ENCODE measurements around the gene ZBTB34.

Gene ZBTB34

DNA sequence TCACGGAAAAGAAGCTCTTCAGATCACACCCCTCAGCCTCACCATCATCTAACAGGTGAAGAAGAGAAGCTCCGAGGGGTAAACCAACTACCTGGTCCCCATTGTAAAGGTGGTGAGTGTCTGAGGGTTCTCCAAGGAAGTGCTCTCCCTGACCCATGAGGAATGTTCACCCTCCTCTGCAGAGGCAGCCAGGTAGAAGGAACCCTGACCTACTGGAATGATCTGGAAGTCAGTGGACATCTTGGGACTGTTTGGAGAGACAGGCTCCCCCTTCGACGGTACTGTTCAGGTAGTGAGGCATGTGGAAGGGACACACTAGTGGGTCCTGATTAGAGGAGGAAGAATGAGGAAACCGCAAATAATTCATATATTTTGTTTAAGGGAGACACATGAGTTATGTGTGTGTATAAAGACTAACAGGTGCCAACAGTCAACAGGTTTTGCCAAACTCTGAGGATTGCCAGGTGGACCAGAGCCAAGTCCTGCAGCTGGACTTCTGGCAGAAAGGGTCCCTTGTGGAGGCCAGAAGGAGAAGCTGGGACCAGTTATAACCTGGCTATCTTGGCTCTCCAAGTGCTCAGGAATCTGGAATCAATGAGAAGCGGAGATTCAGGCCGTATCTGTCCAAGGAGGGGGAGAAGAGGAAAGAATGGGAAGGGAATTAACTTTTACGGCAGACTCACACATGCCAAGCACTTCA lies 3.0 kb upstream of the ZBTB34 start:
- Histone ChIP-seq H3K9me2 (ENCODE audit: low read depth, low read length) (no peaks in the 10 kb centered on the region), H3F3A (ENCODE audit: insufficient read depth, low read length) (no peaks in the 10 kb centered on the region), H3K4me1 (ENCODE audit: insufficient read depth, low read length, severe bottlenecking) (peaks cover 21% of the 10 kb centered on the region), H2AFZ (ENCODE audit: low read length) (no peak overlapping the region), H3K9me3 (ENCODE audit: low read length) (no peaks in the 10 kb centered on the region), H3K27ac (ENCODE audit: low read depth, low read length, poor library complexity, severe bottlenecking) (no peak overlapping the region), H3K4me2 (ENCODE audit: low read length) (no peak overlapping the region), H3K4me3 (ENCODE audit: low read depth, low read length, poor library complexity, severe bottlenecking) (no peak overlapping the region), H3K36me3 (ENCODE audit: insufficient read depth, low read length) (no peaks in the 10 kb centered on the region), H3K79me2 (ENCODE audit: insufficient read depth, low read length) (no peaks in the 10 kb centered on the region), H3K27me3 (ENCODE audit: insufficient read depth, low read length) (no peaks in the 10 kb centered on the region), H3K9ac (ENCODE audit: low read length) (no peak overlapping the region), H4K20me1 (ENCODE audit: insufficient read depth, low read length) (no peaks in the 10 kb centered on the region)
- TF ChIP-seq, protein P1, sequence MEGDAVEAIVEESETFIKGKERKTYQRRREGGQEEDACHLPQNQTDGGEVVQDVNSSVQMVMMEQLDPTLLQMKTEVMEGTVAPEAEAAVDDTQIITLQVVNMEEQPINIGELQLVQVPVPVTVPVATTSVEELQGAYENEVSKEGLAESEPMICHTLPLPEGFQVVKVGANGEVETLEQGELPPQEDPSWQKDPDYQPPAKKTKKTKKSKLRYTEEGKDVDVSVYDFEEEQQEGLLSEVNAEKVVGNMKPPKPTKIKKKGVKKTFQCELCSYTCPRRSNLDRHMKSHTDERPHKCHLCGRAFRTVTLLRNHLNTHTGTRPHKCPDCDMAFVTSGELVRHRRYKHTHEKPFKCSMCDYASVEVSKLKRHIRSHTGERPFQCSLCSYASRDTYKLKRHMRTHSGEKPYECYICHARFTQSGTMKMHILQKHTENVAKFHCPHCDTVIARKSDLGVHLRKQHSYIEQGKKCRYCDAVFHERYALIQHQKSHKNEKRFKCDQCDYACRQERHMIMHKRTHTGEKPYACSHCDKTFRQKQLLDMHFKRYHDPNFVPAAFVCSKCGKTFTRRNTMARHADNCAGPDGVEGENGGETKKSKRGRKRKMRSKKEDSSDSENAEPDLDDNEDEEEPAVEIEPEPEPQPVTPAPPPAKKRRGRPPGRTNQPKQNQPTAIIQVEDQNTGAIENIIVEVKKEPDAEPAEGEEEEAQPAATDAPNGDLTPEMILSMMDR (IDR thresholded peaks at IDR 0.05; ENCODE audit: low read length), result no peak
- no peak for TF ChIP-seq EZH2 (IDR thresholded peaks at IDR 0.05; ENCODE audit: borderline replicate concordance, low read length)

DNA sequence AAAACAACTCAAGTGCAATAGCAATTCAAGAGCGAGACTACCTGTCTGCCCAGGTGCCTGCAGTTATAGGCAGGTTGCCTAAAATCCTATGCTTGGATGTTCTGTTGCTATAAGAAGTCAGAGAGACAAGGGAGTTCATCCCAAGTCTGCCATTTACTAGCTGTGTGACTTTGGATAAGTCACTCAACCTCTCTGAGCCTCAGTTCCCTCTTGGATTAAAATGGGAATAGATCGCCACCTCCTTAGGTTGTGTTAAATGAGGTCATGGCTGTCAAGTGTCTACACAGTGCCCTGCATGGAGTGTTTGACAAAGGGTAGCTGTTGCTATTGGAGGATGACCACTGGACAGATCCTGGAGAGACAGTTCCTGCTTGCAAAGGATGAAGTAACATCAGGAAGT lies 1.3 kb upstream of the ZBTB34 start:
- Histone ChIP-seq H3K9ac (ENCODE audit: low read length) (no peak overlapping the region), H3K9me3 (ENCODE audit: low read length) (no peaks in the 10 kb centered on the region), H3F3A (ENCODE audit: insufficient read depth, low read length) (no peaks in the 10 kb centered on the region), H3K4me1 (ENCODE audit: insufficient read depth, low read length, severe bottlenecking) (peaks cover 27% of the 10 kb centered on the region), H3K36me3 (ENCODE audit: insufficient read depth, low read length) (peaks cover 4% of the 10 kb centered on the region; the same call in 1 of the 2 replicates), H3K27ac (ENCODE audit: low read depth, low read length, poor library complexity, severe bottlenecking) (no peak overlapping the region), H3K27me3 (ENCODE audit: insufficient read depth, low read length) (no peaks in the 10 kb centered on the region), H3K79me2 (ENCODE audit: insufficient read depth, low read length) (no peaks in the 10 kb centered on the region), H3K4me3 (ENCODE audit: low read depth, low read length, poor library complexity, severe bottlenecking) (no peak overlapping the region), H2AFZ (ENCODE audit: low read length) (no peak overlapping the region), H3K9me2 (ENCODE audit: low read depth, low read length) (no peaks in the 10 kb centered on the region), H4K20me1 (ENCODE audit: insufficient read depth, low read length) (no peaks in the 10 kb centered on the region), H3K4me2 (ENCODE audit: low read length) (no peak overlapping the region)
- TF ChIP-seq, protein P1 (IDR thresholded peaks at IDR 0.05; ENCODE audit: low read length), result no peak
- no peak for TF ChIP-seq EZH2 (IDR thresholded peaks at IDR 0.05; ENCODE audit: borderline replicate concordance, low read length)

DNA sequence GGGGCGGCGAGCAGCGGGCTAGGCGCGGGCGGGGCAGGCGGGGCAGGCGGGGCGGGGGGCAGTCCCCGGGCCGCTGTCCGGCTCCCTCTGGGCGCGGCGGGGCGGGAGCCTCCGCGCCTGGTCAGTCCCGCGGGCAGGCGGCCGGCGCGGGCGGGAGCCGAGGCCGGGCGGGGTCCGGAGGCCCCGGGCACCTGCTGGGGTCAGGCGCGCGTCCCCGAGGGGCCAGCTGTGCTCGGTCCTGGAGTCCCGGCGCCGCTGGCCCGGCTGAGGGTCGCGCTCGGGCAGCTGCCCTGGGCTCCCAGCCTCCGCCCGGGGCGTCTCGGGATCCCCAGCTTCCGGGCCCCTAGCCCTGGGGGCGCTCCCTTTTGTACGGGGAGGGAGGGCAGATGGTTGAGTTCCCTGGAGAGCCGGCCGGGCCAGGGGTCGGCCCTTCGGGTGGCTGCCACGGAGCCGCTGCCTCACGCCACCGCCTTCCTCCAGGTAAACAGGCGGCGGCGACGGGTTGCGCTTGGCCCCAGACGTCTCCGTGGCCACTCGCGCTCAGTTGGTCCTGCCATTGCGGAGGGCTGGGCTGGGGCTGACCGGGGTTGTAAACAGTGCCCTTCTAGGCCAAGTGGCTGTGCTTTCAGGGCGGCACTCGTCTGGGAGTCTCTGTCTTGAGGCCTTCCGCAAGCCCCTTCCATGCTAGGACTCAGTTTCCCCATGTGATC lies 473 bp downstream of the ZBTB34 start:
- TF ChIP-seq, protein P1 (IDR thresholded peaks at IDR 0.05; ENCODE audit: low read length), result no peak
- TF ChIP-seq EZH2 (IDR thresholded peaks at IDR 0.05; ENCODE audit: borderline replicate concordance, low read length), result no peak
- Histone ChIP-seq H3K79me2 (ENCODE audit: insufficient read depth, low read length) (no peaks in the 10 kb centered on the region), H3K4me3 (ENCODE audit: low read depth, low read length, poor library complexity, severe bottlenecking) (peak overlapping the region; percentile 92), H3K27ac (ENCODE audit: low read depth, low read length, poor library complexity, severe bottlenecking) (no peak overlapping the region), H3K27me3 (ENCODE audit: insufficient read depth, low read length) (no peaks in the 10 kb centered on the region), H3K9ac (ENCODE audit: low read length) (peak overlapping the region; percentile 76), H3K9me3 (ENCODE audit: low read length) (no peaks in the 10 kb centered on the region), H3K36me3 (ENCODE audit: insufficient read depth, low read length) (peaks cover 6% of the 10 kb centered on the region; the same call in 1 of the 2 replicates), H2AFZ (ENCODE audit: low read length) (no peak overlapping the region), H3K4me1 (ENCODE audit: insufficient read depth, low read length, severe bottlenecking) (peaks cover 27% of the 10 kb centered on the region), H3K4me2 (ENCODE audit: low read length) (peak overlapping the region; percentile 88), H3F3A (ENCODE audit: insufficient read depth, low read length) (no peaks in the 10 kb centered on the region), H3K9me2 (ENCODE audit: low read depth, low read length) (no peaks in the 10 kb centered on the region), H4K20me1 (ENCODE audit: insufficient read depth, low read length) (no peaks in the 10 kb centered on the region)
